HG02870 (cell line): ENCODE data around the gene IP6K1.
A peak's percentile ranks its signal among the peaks of the same experiment; 100 is the strongest.
"Not testable (repeated sequence)": the region's sequence is repeated elsewhere in the genome, so short reads cannot be mapped to it uniquely, and the experiment has no call there.

Source experiments
- ATAC-seq: cut with Tn5 transposase; IDR thresholded peaks from one replicate; pipeline ENCODE4 v1.9.1; 2021; ENCODE audit warnings: mild to moderate bottlenecking, moderate library complexity; ENCODE audit not compliant: unreplicated experiment

The IP6K1 gene

GRCh38 chr3:49786357-49787181 lies at the start of gene IP6K1:
Gene IP6K1 (minus strand): TSS chr3:49786542. CDS start chr3:49748040, 38,502 bp downstream.
- ATAC-seq, result peak; percentile 98

DNA sequence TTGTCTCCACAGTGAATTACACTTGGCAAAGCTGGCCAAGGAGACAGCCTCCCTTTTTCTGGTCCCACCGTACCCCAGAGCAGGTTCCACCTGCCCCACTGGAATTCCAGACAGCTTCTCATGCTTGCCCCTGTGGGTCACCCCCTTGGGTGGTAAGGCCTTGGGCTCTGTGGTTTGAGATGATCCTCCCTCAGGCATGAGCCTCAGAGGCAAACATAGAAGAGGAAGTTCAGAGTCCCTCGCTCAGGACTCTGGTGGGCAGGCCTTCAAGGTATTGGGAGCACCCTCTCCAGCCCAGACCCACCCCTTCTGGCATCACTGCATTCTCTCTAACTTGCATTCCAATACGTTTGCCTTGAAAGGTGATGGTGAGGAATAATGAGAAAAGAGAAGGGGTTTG lies 45.0 kb upstream of the IP6K1 start:
- no peak for ATAC-seq

DNA sequence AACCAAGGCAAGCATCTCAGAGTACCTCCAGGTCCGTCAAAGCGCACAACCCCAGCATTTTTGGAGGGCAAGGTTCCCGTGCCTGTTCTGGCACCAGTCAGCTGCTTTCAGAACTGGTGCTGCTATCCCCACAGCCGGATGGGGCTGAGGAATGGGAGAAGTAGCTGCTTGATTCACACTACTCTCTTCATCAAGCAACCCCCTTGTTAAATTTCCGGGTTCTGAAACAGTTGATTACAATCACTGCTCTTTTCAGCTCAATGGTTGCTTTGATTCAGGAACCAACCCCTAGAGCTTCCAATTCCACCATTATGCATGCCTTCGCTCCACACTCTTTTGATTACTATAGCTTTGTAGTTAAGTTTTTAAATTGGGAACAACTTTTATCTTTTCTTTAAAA lies 39.7 kb upstream of the IP6K1 start:
- ATAC-seq, result no peak

- ATAC-seq, result not testable (repeated sequence)
Observed at GRCh38 chr3:49823131-49823530, 36.8 kb upstream of the IP6K1 start.

DNA sequence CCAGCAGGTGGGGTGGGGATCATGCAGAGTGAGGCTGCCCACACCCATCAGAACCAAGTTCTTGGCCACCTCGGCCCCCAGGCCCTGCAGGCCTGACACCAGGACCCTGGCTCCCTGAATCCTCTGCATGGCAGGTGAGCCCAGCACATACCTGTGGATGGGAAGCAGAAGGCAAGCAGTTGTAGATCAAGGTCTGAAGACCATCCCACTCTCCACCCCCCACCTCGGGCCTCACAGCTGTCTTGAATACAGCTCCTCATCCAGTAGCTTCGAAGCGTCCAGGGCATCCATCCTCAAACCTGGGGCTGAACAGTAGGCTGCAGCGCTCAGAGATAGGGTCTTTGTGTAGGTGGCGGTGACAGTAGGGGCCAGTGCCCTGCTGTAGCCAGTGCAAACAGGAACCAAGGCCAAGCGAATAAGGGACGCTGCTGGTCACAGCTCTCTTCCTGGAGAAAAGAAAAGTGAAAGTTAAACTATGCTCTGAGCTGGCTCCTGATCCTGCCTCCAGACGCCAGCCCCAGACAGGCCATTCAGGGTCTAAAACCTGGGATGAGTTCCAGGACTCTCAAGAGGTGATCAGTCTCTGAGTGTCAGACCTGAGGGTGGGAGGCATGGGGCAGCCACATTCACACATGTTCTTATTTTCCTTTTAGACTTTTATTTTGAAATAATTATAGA lies 27.3 kb upstream of the IP6K1 start, which contains the start of gene UBA7:
Gene UBA7, minus strand, starts transcription at position 457 of the 678 bp plus-strand sequence. Its CDS starts 166 bp downstream, at position 291.
- ATAC-seq, result no peak

GRCh38 chr3:49812916-49813496 lies 26.7 kb upstream of the IP6K1 start:
- no peak for ATAC-seq

DNA sequence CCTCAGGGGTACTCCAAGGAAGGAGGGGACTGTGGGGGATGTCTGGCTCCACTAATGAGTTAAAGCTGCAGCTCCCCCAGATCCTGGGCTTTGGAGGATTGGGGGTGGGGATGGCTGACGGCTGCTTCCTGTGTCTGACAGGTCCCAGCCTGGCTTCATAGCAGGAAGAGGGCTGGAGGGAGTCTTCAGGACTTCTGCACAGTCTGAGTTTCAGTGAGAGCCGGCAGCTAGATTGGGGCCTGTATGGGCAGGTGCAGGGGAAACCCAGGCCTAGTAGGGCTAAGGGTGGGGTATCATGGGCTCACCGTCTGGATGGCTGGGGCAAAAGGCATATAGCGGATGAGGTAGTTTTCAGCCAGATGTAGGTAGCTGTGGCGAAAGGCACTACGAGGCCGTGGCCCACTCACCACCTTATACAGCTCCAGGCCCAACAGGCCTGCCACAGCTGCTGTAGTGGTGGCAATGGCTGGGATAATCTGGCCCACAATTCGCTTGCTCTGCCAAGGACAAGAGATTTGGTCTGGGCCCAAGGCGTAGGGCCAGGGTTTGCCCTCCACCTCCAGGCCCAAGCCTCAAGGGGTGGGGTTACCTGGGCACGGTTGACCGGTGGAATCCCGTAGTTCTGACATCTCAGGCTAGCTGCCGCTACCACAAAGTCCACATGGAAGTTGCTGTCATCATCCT lies 21.2 kb upstream of the IP6K1 start:
- no peak for ATAC-seq

- no peak for ATAC-seq
Observed at GRCh38 chr3:49806850-49807249, 20.5 kb upstream of the IP6K1 start.

DNA sequence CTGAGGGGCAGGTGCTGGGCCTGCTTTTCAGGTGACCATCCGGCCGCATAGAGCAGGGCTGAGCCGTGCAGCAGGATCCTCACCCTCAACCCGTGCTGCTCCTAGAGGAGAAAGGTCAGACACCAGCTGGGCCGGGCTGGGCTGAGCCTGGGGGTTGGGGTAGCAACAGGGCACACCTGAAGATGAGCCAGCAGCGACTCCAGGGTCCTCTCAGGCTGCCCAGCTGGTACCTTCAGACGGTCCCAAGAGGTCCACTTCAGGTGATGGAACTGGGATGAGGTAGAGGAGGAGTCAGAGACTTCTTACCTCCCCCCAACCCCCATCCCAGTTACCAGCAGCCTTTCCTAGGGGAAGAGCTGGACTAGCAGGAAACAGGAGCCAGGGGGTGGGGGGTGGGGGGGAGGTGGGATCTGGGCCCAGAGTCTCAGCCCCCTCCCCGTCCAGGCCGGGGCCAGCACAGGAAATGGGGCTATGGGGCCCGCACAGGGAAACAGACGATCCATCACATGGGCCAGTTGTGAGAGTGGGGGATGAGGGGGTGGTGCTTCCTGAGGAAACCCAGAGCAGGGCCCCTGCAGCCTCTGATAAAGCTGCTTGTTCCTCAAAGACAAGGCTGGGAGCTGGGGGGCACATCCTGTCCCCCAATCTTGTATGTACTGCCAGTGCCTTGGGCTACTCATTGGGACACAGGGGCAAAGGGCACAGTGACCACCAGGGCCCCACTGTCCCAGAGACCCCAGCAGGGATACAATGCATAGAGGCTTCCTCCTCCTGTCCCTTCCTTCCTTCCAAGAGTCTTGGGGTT lies 19.8 kb upstream of the IP6K1 start:
- ATAC-seq, result no peak

DNA sequence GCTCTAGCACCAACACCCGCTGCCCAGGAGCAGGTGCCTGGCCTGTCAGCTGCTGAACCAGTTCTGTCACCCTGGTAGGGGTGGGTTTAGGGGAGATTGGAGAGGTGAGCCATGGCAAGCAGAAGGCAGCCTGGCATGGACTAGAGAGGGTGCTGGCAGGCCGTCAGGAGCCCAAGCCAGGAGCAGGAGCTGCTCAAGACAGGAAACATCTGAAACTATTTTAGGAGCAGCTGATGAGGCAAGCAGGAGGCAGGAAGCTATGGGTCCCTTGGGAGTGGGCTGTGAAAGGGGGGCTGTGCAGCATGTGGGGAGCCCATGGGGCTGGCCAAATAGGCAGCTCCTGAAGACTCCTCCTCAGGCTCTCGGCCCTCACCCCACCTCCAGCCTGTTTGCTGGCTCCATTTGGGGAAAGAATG lies 19.0 kb upstream of the IP6K1 start:
- no peak for ATAC-seq

DNA sequence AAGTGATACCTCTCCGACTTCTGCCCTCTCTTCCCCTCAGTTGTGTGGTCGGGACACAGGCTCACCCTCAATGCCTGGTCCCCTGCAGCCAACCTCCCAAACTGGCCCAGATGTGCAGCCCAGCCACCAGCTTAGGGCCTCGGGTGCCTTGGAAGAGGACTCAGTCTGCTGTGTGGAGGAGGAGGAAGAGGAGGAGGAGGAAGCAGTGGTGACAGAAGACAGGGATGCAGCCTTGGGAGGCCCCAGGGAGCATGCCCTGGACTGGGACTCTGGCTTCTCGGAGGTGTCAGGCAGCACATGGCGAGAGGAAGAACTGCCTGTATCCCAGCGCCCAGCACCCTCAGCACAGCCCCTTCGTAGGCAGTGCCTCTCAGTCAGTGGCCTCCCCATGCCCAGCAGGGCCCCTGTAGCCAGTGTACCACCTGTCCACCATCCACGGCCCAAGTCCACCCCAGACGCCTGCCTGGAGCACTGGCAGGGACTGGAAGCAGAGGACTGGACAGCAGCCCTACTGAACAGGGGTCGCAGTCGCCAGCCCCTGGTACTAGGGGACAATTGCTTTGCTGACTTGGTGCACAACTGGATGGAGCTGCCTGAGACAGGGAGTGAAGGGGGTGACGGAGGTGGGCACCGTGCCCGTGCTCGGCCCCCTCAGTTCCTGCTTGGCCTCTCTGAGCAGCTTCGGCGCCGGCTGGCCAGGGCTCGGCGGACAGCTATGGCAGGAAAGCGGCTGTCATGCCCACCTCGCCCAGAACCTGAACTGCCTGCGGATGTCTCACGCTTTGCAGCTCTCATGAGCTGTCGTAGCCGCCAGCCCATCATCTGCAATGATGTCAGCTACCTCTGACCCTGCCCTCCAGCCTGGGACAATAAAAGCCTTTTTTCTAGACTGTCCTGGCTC lies 18.0 kb upstream of the IP6K1 start:
- no peak for ATAC-seq

GRCh38 chr3:49803465-49804140 lies 17.3 kb upstream of the IP6K1 start:
- peak; percentile 13 for ATAC-seq

- ATAC-seq, result peak; percentile 56
Observed at GRCh38 chr3:49802719-49803464, 16.6 kb upstream of the IP6K1 start, which contains the start of gene INKA1. Gene INKA1 (plus strand): TSS chr3:49803261. CDS start chr3:49803393, 132 bp downstream.

- ATAC-seq, result no peak
Observed at GRCh38 chr3:49801160-49801559, 14.8 kb upstream of the IP6K1 start.

- no peak for ATAC-seq
Observed at GRCh38 chr3:49799761-49800160, 13.4 kb upstream of the IP6K1 start, which contains the start of gene CDHR4. Gene CDHR4 (minus strand): TSS chr3:49799873. CDS start chr3:49799812, 61 bp downstream.

- no peak for ATAC-seq
Observed at GRCh38 chr3:49799105-49799504, 12.8 kb upstream of the IP6K1 start.

GRCh38 chr3:49794926-49795905 lies 8.9 kb upstream of the IP6K1 start:
- ATAC-seq, result no peak
